PC-9 (cell line): ENCODE measurements around the gene SHOC2. TPM values are rescaled to one million over a fixed set of nuclear protein-coding genes. Genes with fewer than 3 reads are reported as not detected.

Experiments
- BruUV-seq: library from RNA; stranded (reverse); fragments of 400-500 nt; replicated peaks from 2 replicates; lab custom pipeline; 2021; lab: Mats Ljungman, UMichigan
- CTCF ChIA-PET: fragments of 300-600 bp; sonication (Branson Sonifier 250); formaldehyde crosslinking; loops from one replicate; lab custom pipeline; 2022; ENCODE audit warnings: antibody characterized with exemption; lab: Charles Lee
- POLR2A ChIA-PET: fragments of 300-600 bp; sonication (Branson Sonifier 250); formaldehyde crosslinking; loops from one replicate; lab custom pipeline; 2022; ENCODE audit warnings: antibody characterized with exemption; ENCODE audit not compliant: unreplicated experiment; lab: Charles Lee
- DNase-seq, 2 experiments: peaks; one replicate each; pipeline versions ENCODE4 v3.0.0 to v3.0.0-alpha.2; 2015 to 2022; ENCODE audit warnings: mixed read lengths in 1 of 2
- H2AFZ ChIP-seq: fragments of 200-600 bp; sonication (generic); 2 replicates; pipeline ENCODE4 v1.8.1; 2017; ENCODE audit warnings: antibody characterized with exemption
- H3F3A ChIP-seq: fragments of 200-600 bp; sonication (generic); 2 replicates; pipeline ENCODE4 v1.8.1; 2017; ENCODE audit warnings: antibody characterized with exemption, mild to moderate bottlenecking, low read depth; ENCODE audit not compliant: insufficient read depth
- H3K27ac ChIP-seq: fragments of 200-600 bp; sonication (generic); 2 replicates; pipeline ENCODE4 v1.6.1; 2016; ENCODE audit warnings: mixed run types
- H3K27me3 ChIP-seq: fragments of 200-600 bp; sonication (generic); 2 replicates; pipeline ENCODE4 v1.6.1; 2016; ENCODE audit warnings: low read depth, mixed run types; ENCODE audit not compliant: insufficient read depth
- H3K36me3 ChIP-seq: fragments of 200-600 bp; sonication (generic); 2 replicates; pipeline ENCODE4 v1.6.1; 2016; ENCODE audit warnings: low read depth, mixed run types
- H3K4me1 ChIP-seq: fragments of 200-600 bp; sonication (generic); replicated peaks from 2 replicates; pipeline ENCODE4 v1.6.1; 2016; ENCODE audit warnings: mixed run types; ENCODE audit not compliant: insufficient read depth
- H3K4me2 ChIP-seq: fragments of 200-600 bp; sonication (generic); 2 replicates; pipeline ENCODE4 v1.6.1; 2017; ENCODE audit warnings: mixed run types
- H3K4me3 ChIP-seq: fragments of 200-600 bp; sonication (generic); 2 replicates; pipeline ENCODE4 v1.6.1; 2016; ENCODE audit warnings: mixed run types
- H3K79me2 ChIP-seq: fragments of 200-600 bp; sonication (generic); 2 replicates; pipeline ENCODE4 v1.6.1; 2017; ENCODE audit warnings: low read depth, mixed run types
- H3K9me2 ChIP-seq: fragments of 200-600 bp; sonication (generic); 2 replicates; pipeline ENCODE4 v1.8.1; 2017; ENCODE audit warnings: mild to moderate bottlenecking; ENCODE audit not compliant: insufficient read depth
- H3K9me3 ChIP-seq: fragments of 200-600 bp; sonication (generic); 2 replicates; pipeline ENCODE4 v1.8.1; 2016; ENCODE audit warnings: low read depth; ENCODE audit not compliant: insufficient read depth
- H4K20me1 ChIP-seq: fragments of 200-600 bp; sonication (generic); 2 replicates; pipeline ENCODE4 v1.8.1; 2017; ENCODE audit not compliant: insufficient read depth
- CTCF ChIP-seq: fragments of 200-600 bp; sonication (generic); conservative IDR thresholded peaks from 2 replicates; pipeline ENCODE4 v1.6.1; 2017; ENCODE audit warnings: mixed run types, antibody characterized with exemption, mild to moderate bottlenecking, moderate library complexity
- EZH2 ChIP-seq: fragments of 200-600 bp; sonication (generic); IDR thresholded peaks from 2 replicates; pipeline ENCODE4 v1.8.0; 2017; ENCODE audit warnings: antibody characterized with exemption, low read depth
- intact Hi-C: fragments of 100-400 bp; cut with micrococcal nuclease; formaldehyde crosslinking; loops from one replicate; pipeline ENCODE4 v1.10.0; 2022; ENCODE audit not compliant: unreplicated experiment
- total RNA-seq: library from RNA; stranded (reverse); gene quantifications from 2 replicates; pipeline ENCODE4 v1.2.3, GENCODE V29; 2021

Gene SHOC2
- total RNA-seq, 1 experiment from 2014 or later, result 20.2 TPM

GRCh38 chr10:110931769-110932381 lies 12.5 kb downstream of the SHOC2 start:
- TF ChIP-seq CTCF (no peak), EZH2 (no peak)
- CTCF ChIA-PET, result no interaction called here
- Histone ChIP-seq H3K9me2 (no peaks in the 10 kb centered on the region), H3K79me2 (peaks cover 81% of the 10 kb centered on the region), H3K4me3 (no peak overlapping the region), H3K27me3 (no peaks in the 10 kb centered on the region), H3F3A (peaks cover 12% of the 10 kb centered on the region), H3K4me1 (peaks cover 37% of the 10 kb centered on the region), H3K27ac (peak overlapping the region; percentile 61), H3K9me3 (no peaks in the 10 kb centered on the region), H3K36me3 (no peaks in the 10 kb centered on the region), H2AFZ (no peak overlapping the region), H3K4me2 (peak overlapping the region; percentile 66), H4K20me1 (no peaks in the 10 kb centered on the region)
- DNase-seq, result no peak
- POLR2A ChIA-PET, result interaction anchor here (0.6 to 0.7 kb wide), 3 partner anchors 29 to 338 kb away, joined by 4 to 8 read pairs (median 6); no protein-coding TSS in a partner anchor
- intact Hi-C loops, result no loop called here
- BruUV-seq, result no TSS peak

- Histone ChIP-seq H3K36me3 (no peaks in the 10 kb centered on the region), H2AFZ (no peak overlapping the region), H3K9me2 (no peaks in the 10 kb centered on the region), H3K27ac (peak overlapping the region; percentile 61), H3K9me3 (no peaks in the 10 kb centered on the region), H3K79me2 (peaks cover 74% of the 10 kb centered on the region), H4K20me1 (no peaks in the 10 kb centered on the region), H3K4me1 (peaks cover 37% of the 10 kb centered on the region), H3F3A (peaks cover 12% of the 10 kb centered on the region), H3K4me2 (peak overlapping the region; percentile 66), H3K4me3 (peak overlapping the region; percentile 29; the same call in 1 of the 2 replicates), H3K27me3 (no peaks in the 10 kb centered on the region)
- POLR2A ChIA-PET, result interaction anchor here (0.6 kb wide), 1 partner anchor 29 kb away, joined by 6 read pairs; no protein-coding TSS in a partner anchor
- intact Hi-C loops, result no loop called here
- no peak for TF ChIP-seq EZH2
- TF ChIP-seq CTCF, result no peak
- BruUV-seq, result no TSS peak
- peak in 1 of 2 experiments; percentile 56 for DNase-seq
- CTCF ChIA-PET, result no interaction called here
Measured at GRCh38 chr10:110932505-110933180, 13.2 kb downstream of the SHOC2 start.

- Histone ChIP-seq H3K4me2 (no peak overlapping the region), H3K36me3 (no peaks in the 10 kb centered on the region), H3K27me3 (no peaks in the 10 kb centered on the region), H3K27ac (no peak overlapping the region), H2AFZ (no peak overlapping the region), H3K4me3 (no peak overlapping the region), H4K20me1 (no peaks in the 10 kb centered on the region), H3K4me1 (peaks cover 22% of the 10 kb centered on the region), H3K9me2 (no peaks in the 10 kb centered on the region), H3K79me2 (peaks cover 46% of the 10 kb centered on the region), H3K9me3 (no peaks in the 10 kb centered on the region), H3F3A (peaks cover 12% of the 10 kb centered on the region)
- POLR2A ChIA-PET, result interaction anchor here (0.7 kb wide), 1 partner anchor 18 kb away, joined by 4 read pairs; no protein-coding TSS in a partner anchor
- intact Hi-C loops, result loop anchor here (5.0 kb wide), 1 partner anchor 51 kb away; no protein-coding TSS in a partner anchor
- no peak for TF ChIP-seq CTCF
- TF ChIP-seq EZH2, result no peak
- DNase-seq, result no peak
- CTCF ChIA-PET, result no interaction called here
- BruUV-seq, result no TSS peak
Measured at GRCh38 chr10:110936757-110937156, 17.4 kb downstream of the SHOC2 start.
